A673 (cell line): ENCODE measurements around the gene FAM124A. TPM values are rescaled to one million over a fixed set of nuclear protein-coding genes. Genes with fewer than 3 reads are reported as not detected.

Experiments used
- BruUV-seq: library from RNA; stranded (reverse); fragments of 400-500 nt; replicated peaks from 2 replicates; lab custom pipeline; 2021; lab: Mats Ljungman, UMichigan
- CTCF ChIA-PET: fragments of 300-600 bp; sonication (Branson Sonifier 250); formaldehyde crosslinking; loops from one replicate; lab custom pipeline; 2022; ENCODE audit warnings: antibody characterized with exemption; lab: Charles Lee
- POLR2A ChIA-PET: fragments of 300-600 bp; sonication (Branson Sonifier 250); formaldehyde crosslinking; loops from one replicate; lab custom pipeline; 2022; ENCODE audit warnings: antibody characterized with exemption; ENCODE audit not compliant: low non-redundant PET; lab: Charles Lee
- DNase-seq: peaks from one replicate; pipeline ENCODE4 v3.0.0-alpha.2; 2015; ENCODE audit warnings: low spot score
- H3K27ac ChIP-seq: fragments of 200-600 bp; sonication (generic); 2 replicates; pipeline ENCODE4 v1.5.1; 2016; ENCODE audit warnings: mixed run types, low read depth, mild to moderate bottlenecking, mixed read lengths, antibody characterized with exemption, low read length; ENCODE audit not compliant: poor library complexity, severe bottlenecking
- H3K27me3 ChIP-seq: fragments of 200-600 bp; sonication (generic); replicated peaks from 2 replicates; pipeline ENCODE4 v1.6.1; 2017; ENCODE audit warnings: mixed run types, low read depth, mild to moderate bottlenecking, mixed read lengths, antibody characterized with exemption, low read length; ENCODE audit not compliant: insufficient read depth, poor library complexity
- H3K36me3 ChIP-seq: fragments of 200-600 bp; sonication (generic); 2 replicates; pipeline ENCODE4 v1.6.1; 2016; ENCODE audit warnings: mixed run types, mild to moderate bottlenecking, mixed read lengths, antibody characterized with exemption, low read length; ENCODE audit not compliant: insufficient read depth, poor library complexity, severe bottlenecking
- H3K4me1 ChIP-seq: fragments of 200-600 bp; sonication (generic); 2 replicates; pipeline ENCODE4 v1.6.1; 2017; ENCODE audit warnings: mixed run types, mild to moderate bottlenecking, mixed read lengths, antibody characterized with exemption, low read length; ENCODE audit not compliant: insufficient read depth, poor library complexity, severe bottlenecking
- H3K4me3 ChIP-seq: fragments of 200-600 bp; sonication (generic); 2 replicates; pipeline ENCODE4 v1.5.1; 2016; ENCODE audit warnings: low read depth, mixed run types, mild to moderate bottlenecking, mixed read lengths, low read length; ENCODE audit not compliant: poor library complexity, severe bottlenecking
- H3K9me3 ChIP-seq: fragments of 200-600 bp; sonication (generic); 2 replicates; pipeline ENCODE4 v1.6.1; 2016; ENCODE audit warnings: mixed run types, low read depth, mild to moderate bottlenecking, mixed read lengths, antibody characterized with exemption, low read length; ENCODE audit not compliant: poor library complexity, severe bottlenecking
- EZH2 ChIP-seq: fragments of 200-600 bp; sonication (generic); IDR thresholded peaks from 2 replicates; pipeline ENCODE4 v1.6.1; 2017; ENCODE audit warnings: borderline replicate concordance, low read depth, mild to moderate bottlenecking, mixed read lengths, antibody characterized with exemption, low read length; ENCODE audit not compliant: poor library complexity, severe bottlenecking
- intact Hi-C: fragments of 100-400 bp; cut with micrococcal nuclease; formaldehyde crosslinking; loops from one replicate; pipeline ENCODE4 v1.10.0; 2022; ENCODE audit not compliant: unreplicated experiment
- total RNA-seq: library from RNA; stranded (reverse); gene quantifications from 2 replicates; pipeline ENCODE4 v1.2.3, GENCODE V29; 2021
- TF ChIP-seq, protein P1 (sequence below): fragments of 300-800, 200-600 bp; sonication (generic); conservative IDR thresholded peaks from 2 replicates; pipeline ENCODE4 v1.5.1; 2017; ENCODE audit warnings: low read depth, mild to moderate bottlenecking, antibody characterized with exemption, low read length, moderate library complexity, mixed read lengths

FAM124A gene
- total RNA-seq, 1 experiment from 2014 or later = 2.1 TPM

DNA sequence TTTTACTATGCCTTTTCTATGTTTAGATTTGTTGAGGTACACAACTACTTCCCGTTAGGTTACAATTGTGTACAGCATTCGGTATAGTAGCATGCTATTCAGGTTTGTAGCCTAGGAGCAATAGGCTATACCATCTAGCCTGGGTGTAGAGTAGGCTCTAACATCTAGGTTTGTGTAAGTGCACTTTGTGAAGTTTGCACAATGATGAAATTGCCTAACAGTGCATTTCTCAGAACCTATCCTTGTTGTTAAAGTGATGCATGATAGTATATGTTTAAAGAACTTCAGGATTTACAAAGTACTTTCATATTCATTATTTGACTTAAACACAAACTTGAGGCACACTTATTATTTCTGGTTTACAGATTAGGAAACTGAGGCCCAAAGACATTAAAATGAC is 105.8 kb downstream of the FAM124A start:
- intact Hi-C loops = no loop called here
- Histone ChIP-seq H3K27me3 (no peaks in the 10 kb centered on the region), H3K9me3 (no peaks in the 10 kb centered on the region), H3K4me3 (no peak overlapping the region), H3K36me3 (no peaks in the 10 kb centered on the region), H3K4me1 (no peaks in the 10 kb centered on the region), H3K27ac (no peak overlapping the region)
- ChIA-PET POLR2A (no interaction called here), CTCF (no interaction called here)
- no peak for DNase-seq
- no TSS peak for BruUV-seq
- TF ChIP-seq, protein P1, sequence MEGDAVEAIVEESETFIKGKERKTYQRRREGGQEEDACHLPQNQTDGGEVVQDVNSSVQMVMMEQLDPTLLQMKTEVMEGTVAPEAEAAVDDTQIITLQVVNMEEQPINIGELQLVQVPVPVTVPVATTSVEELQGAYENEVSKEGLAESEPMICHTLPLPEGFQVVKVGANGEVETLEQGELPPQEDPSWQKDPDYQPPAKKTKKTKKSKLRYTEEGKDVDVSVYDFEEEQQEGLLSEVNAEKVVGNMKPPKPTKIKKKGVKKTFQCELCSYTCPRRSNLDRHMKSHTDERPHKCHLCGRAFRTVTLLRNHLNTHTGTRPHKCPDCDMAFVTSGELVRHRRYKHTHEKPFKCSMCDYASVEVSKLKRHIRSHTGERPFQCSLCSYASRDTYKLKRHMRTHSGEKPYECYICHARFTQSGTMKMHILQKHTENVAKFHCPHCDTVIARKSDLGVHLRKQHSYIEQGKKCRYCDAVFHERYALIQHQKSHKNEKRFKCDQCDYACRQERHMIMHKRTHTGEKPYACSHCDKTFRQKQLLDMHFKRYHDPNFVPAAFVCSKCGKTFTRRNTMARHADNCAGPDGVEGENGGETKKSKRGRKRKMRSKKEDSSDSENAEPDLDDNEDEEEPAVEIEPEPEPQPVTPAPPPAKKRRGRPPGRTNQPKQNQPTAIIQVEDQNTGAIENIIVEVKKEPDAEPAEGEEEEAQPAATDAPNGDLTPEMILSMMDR = no peak
- no peak for TF ChIP-seq EZH2

DNA sequence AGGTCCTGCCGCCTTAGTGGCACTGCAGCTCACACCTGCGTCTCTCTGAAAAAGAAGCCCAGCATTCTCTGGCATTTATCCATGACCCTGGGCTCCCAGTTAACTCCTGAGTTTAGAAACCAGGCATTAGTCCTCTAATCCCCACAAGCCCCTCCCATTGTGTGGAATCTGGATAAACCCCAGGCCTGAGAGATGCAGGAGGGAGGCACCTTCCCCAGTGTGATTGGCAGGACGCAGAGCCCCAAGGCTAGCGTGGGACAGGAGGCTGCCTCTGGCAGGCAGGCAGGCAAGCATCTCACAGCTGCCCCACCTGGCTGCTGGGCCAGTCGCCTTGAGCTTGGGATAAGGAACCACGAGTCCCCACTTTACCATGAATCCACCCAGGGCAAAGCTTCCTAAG is 106.3 kb downstream of the FAM124A start:
- TF ChIP-seq EZH2 = no peak
- TF ChIP-seq, protein P1 = no peak
- intact Hi-C loops = no loop called here
- no TSS peak for BruUV-seq
- no peak overlapping the region for H3K4me3 ChIP-seq
- no peak overlapping the region for H3K27ac ChIP-seq
- ChIA-PET CTCF (no interaction called here), POLR2A (no interaction called here)
- H3K36me3 ChIP-seq = no peaks in the 10 kb centered on the region
- no peak for DNase-seq
- no peaks in the 10 kb centered on the region for H3K4me1 ChIP-seq
- H3K9me3 ChIP-seq = no peaks in the 10 kb centered on the region
- H3K27me3 ChIP-seq = no peaks in the 10 kb centered on the region

DNA sequence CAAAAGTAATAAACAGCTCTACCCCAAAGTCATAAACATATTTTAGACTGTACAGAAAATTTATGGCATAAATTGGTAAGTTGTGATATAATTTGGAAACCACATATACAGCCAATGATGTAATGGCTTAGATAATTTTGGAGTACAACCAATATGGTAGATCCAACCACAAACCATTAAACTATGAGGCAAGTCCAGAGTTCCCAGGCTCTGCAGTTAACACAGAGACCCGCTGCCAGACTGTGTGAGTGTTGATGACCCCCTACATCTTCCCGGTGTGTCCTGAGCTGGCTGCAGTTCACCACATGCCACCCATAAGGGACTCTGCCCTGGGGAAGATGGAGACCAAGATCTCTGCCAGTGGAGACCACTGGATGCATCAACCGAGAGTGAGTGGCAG is 107.4 kb downstream of the FAM124A start:
- H3K27ac ChIP-seq = no peak overlapping the region
- no peaks in the 10 kb centered on the region for H3K4me1 ChIP-seq
- no TSS peak for BruUV-seq
- intact Hi-C loops = no loop called here
- TF ChIP-seq EZH2 = no peak
- TF ChIP-seq, protein P1 = no peak
- no peak overlapping the region for H3K4me3 ChIP-seq
- CTCF ChIA-PET = no interaction called here
- H3K27me3 ChIP-seq = no peaks in the 10 kb centered on the region
- POLR2A ChIA-PET = no interaction called here
- no peak for DNase-seq
- no peaks in the 10 kb centered on the region for H3K9me3 ChIP-seq
- no peaks in the 10 kb centered on the region for H3K36me3 ChIP-seq
